HG03108 (cell line): ENCODE measurements around the gene SEC16A.

Experiments
- ATAC-seq: cut with Tn5 transposase; IDR thresholded peaks from one replicate; pipeline ENCODE4 v1.9.1; 2021; ENCODE audit warnings: moderate library complexity; ENCODE audit not compliant: unreplicated experiment

SEC16A gene

GRCh38 chr9:136466155-136466541, 16.7 kb downstream of the SEC16A start:
- no peak for ATAC-seq

- ATAC-seq, result no peak
These were observed 17.2 kb downstream of the SEC16A start for GRCh38 chr9:136465500-136466154.

GRCh38 chr9:136464241-136464640, 18.6 kb downstream of the SEC16A start:
- ATAC-seq, result no peak

GRCh38 chr9:136463578-136463977, 19.3 kb downstream of the SEC16A start:
- ATAC-seq, result no peak

- ATAC-seq, result no peak
These were observed 20.2 kb downstream of the SEC16A start for GRCh38 chr9:136462664-136463063.

- no peak for ATAC-seq
These were observed 22.0 kb downstream of the SEC16A start for GRCh38 chr9:136460772-136461325.

GRCh38 chr9:136459425-136459824, 23.4 kb downstream of the SEC16A start:
- no peak for ATAC-seq

- no peak for ATAC-seq
These were observed 25.5 kb downstream of the SEC16A start for GRCh38 chr9:136457326-136457725.

- ATAC-seq, result no peak
These were observed 26.6 kb downstream of the SEC16A start for GRCh38 chr9:136456258-136456657.

- no peak for ATAC-seq
These were observed 27.5 kb downstream of the SEC16A start for GRCh38 chr9:136455043-136456002.

- no peak for ATAC-seq
These were observed 28.6 kb downstream of the SEC16A start for GRCh38 chr9:136454026-136454796.

GRCh38 chr9:136453326-136453725, 29.5 kb downstream of the SEC16A start:
- ATAC-seq, result no peak

GRCh38 chr9:136451221-136451877, 31.5 kb downstream of the SEC16A start:
- no peak for ATAC-seq

GRCh38 chr9:136448655-136449054, 34.2 kb downstream of the SEC16A start:
- ATAC-seq, result no peak

GRCh38 chr9:136447173-136447778, 35.6 kb downstream of the SEC16A start:
- ATAC-seq, result no peak

- ATAC-seq, result no peak
These were observed 37.0 kb downstream of the SEC16A start for GRCh38 chr9:136445799-136446198.

GRCh38 chr9:136444102-136444501, 38.7 kb downstream of the SEC16A start:
- no peak for ATAC-seq

- no peak for ATAC-seq
These were observed 39.2 kb downstream of the SEC16A start for GRCh38 chr9:136443687-136444086.

- no peak for ATAC-seq
These were observed 39.8 kb downstream of the SEC16A start for GRCh38 chr9:136443087-136443486.

- ATAC-seq, result no peak
These were observed 40.6 kb downstream of the SEC16A start for GRCh38 chr9:136442265-136442664.
